ENCODE results near the gene DDX21.
"Not testable (repeated sequence)": the region's sequence is repeated elsewhere in the genome, so short reads cannot be mapped to it uniquely, and the experiment has no call there.

Gene DDX21

DNA sequence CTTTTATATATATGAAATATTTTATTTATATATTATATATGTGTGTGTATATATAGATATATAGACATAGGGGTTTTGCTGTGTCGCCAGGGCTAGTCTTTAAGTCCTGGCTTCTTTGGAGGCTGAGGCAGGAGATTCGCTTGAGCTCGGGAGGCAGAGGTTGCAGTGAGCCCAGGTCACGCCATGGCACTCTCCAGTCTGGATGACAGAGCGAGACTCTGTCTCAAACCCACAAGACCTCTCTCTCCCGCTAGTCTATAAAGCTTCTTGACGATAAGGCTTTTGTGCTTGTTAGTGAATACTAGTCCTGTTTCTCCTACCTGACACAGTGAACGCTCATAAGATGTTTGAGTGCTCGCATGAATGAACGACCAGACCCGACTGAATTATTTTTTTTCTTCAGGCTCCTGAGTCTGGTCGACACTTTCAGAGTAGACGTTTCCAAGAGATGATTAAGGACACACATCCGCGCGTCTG is 577 bp upstream of the DDX21 start:
- Histone ChIP-seq H3K9me3 (ENCODE audit: control insufficient read depth, low read depth, low read length) (no peaks in the 10 kb centered on the region), H3K36me3 (ENCODE audit: control insufficient read depth, low read depth, low read length) (peaks cover 12% of the 10 kb centered on the region), H3K9ac (ENCODE audit: low read length) (peak overlapping the region; percentile 91), H3K27ac (ENCODE audit: low read length) (peak overlapping the region; percentile 97), H3K4me3 (ENCODE audit: low read length) (peak overlapping the region; percentile 86), H3K27me3 (ENCODE audit: control insufficient read depth, insufficient read depth, low read length) (no peaks in the 10 kb centered on the region), H3K4me1 (ENCODE audit: control insufficient read depth, low read depth, low read length) (peaks cover 7% of the 10 kb centered on the region)

DNA sequence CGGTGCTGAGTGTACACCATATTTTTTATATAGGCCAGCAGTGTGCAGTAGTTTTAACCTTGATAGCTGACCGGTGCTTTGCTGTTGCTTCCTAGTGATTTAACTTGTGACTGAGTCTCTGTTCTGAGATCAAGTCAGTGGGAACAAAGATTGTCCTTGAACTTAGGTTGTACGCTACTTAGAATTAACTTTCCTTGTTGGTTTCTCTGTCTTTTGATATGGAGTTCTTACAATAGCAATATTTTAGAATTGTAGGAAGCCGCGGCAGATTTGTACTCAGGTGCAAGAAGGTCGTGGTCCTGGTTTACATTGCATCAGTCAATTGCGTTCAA is 1.3 kb downstream of the DDX21 start:
- peaks cover 30% of the 10 kb centered on the region for H3K36me3 ChIP-seq (ENCODE audit: control insufficient read depth, low read depth, low read length)
- peak overlapping the region; percentile 12 for H3K27ac ChIP-seq (ENCODE audit: low read length)
- H3K9ac ChIP-seq (ENCODE audit: low read length) = peak overlapping the region; percentile 91
- peaks cover 7% of the 10 kb centered on the region for H3K4me1 ChIP-seq (ENCODE audit: control insufficient read depth, low read depth, low read length)
- H3K27me3 ChIP-seq (ENCODE audit: control insufficient read depth, insufficient read depth, low read length) = no peaks in the 10 kb centered on the region
- no peaks in the 10 kb centered on the region for H3K9me3 ChIP-seq (ENCODE audit: control insufficient read depth, low read depth, low read length)
- peak overlapping the region; percentile 86 for H3K4me3 ChIP-seq (ENCODE audit: low read length)

DNA sequence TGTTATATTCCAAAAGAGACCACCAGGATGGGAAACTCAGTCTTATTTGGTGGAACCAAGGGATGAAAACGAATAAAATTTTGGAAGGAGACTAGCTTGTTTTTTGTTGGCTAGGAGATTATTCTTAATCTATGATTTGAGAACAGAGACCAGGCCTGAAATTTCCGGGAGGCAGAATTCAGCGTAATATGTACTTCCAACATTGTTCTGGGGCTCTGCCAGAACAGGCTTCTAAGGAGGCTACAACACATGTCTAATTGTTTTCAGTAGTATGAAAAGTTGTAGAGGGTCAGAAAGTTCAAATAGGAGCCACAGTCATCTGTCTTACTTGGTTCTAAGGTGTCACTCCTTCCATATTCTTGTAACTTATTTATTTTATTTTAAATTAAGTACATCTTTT is 1.7 kb downstream of the DDX21 start:
- peaks cover 34% of the 10 kb centered on the region for H3K36me3 ChIP-seq (ENCODE audit: control insufficient read depth, low read depth, low read length)
- H3K27me3 ChIP-seq (ENCODE audit: control insufficient read depth, insufficient read depth, low read length) = no peaks in the 10 kb centered on the region
- peak overlapping the region; percentile 91 for H3K9ac ChIP-seq (ENCODE audit: low read length)
- peaks cover 7% of the 10 kb centered on the region for H3K4me1 ChIP-seq (ENCODE audit: control insufficient read depth, low read depth, low read length)
- H3K9me3 ChIP-seq (ENCODE audit: control insufficient read depth, low read depth, low read length) = no peaks in the 10 kb centered on the region
- peak overlapping the region; percentile 86 for H3K4me3 ChIP-seq (ENCODE audit: low read length)
- H3K27ac ChIP-seq (ENCODE audit: low read length) = peak overlapping the region; percentile 12

DNA sequence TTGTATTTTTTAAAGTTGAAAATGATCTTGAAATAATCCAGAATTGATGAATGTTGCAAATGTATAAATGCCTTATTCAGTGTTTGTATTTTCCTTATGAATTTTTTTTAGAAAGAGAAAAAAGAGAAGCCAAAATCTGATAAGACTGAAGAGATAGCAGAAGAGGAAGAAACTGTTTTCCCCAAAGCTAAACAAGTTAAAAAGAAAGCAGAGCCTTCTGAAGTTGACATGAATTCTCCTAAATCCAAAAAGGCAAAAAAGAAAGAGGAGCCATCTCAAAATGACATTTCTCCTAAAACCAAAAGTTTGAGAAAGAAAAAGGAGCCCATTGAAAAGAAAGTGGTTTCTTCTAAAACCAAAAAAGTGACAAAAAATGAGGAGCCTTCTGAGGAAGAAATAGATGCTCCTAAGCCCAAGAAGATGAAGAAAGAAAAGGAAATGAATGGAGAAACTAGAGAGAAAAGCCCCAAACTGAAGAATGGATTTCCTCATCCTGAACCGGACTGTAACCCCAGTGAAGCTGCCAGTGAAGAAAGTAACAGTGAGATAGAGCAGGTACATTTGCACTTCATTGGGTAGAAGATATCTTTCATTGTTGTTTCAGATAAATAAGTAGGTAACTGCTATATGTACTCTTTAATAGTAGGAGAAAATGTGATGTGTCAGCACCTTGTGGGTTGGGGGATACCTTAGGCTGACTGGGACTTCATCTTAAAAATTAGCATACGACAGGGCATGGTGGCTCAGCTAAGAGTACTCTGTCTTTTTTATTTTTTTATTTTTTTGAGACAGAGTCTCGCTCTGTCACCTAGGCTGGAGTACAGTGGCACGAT is 3.9 kb downstream of the DDX21 start:
- no peaks in the 10 kb centered on the region for H3K9me3 ChIP-seq (ENCODE audit: control insufficient read depth, low read depth, low read length)
- H3K36me3 ChIP-seq (ENCODE audit: control insufficient read depth, low read depth, low read length) = peaks cover 57% of the 10 kb centered on the region
- no peaks in the 10 kb centered on the region for H3K27me3 ChIP-seq (ENCODE audit: control insufficient read depth, insufficient read depth, low read length)
- H3K27ac ChIP-seq (ENCODE audit: low read length) = no peak overlapping the region
- H3K4me1 ChIP-seq (ENCODE audit: control insufficient read depth, low read depth, low read length) = peaks cover 7% of the 10 kb centered on the region
- no peak overlapping the region for H3K9ac ChIP-seq (ENCODE audit: low read length)
- no peak overlapping the region for H3K4me3 ChIP-seq (ENCODE audit: low read length)

DNA sequence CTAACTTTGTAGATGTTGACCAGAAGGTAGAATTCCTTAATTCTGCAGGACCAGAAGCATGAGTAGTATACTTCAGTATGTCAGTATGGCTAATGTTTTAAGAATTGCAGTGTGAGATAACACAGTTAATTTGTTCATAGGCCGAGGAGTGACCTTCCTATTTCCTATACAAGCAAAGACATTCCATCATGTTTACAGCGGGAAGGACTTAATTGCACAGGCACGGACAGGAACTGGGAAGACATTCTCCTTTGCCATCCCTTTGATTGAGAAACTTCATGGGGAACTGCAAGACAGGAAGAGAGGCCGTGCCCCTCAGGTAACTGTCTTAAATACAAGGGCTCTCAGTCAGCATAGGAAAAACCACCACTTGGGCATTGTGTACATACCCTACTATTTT is 7.2 kb downstream of the DDX21 start:
- H3K9me3 ChIP-seq (ENCODE audit: control insufficient read depth, low read depth, low read length) = no peaks in the 10 kb centered on the region
- H3K4me3 ChIP-seq (ENCODE audit: low read length) = no peak overlapping the region
- H3K27me3 ChIP-seq (ENCODE audit: control insufficient read depth, insufficient read depth, low read length) = no peaks in the 10 kb centered on the region
- H3K36me3 ChIP-seq (ENCODE audit: control insufficient read depth, low read depth, low read length) = peaks cover 88% of the 10 kb centered on the region
- no peak overlapping the region for H3K9ac ChIP-seq (ENCODE audit: low read length)
- H3K4me1 ChIP-seq (ENCODE audit: control insufficient read depth, low read depth, low read length) = no peaks in the 10 kb centered on the region
- H3K27ac ChIP-seq (ENCODE audit: low read length) = no peak overlapping the region

DNA sequence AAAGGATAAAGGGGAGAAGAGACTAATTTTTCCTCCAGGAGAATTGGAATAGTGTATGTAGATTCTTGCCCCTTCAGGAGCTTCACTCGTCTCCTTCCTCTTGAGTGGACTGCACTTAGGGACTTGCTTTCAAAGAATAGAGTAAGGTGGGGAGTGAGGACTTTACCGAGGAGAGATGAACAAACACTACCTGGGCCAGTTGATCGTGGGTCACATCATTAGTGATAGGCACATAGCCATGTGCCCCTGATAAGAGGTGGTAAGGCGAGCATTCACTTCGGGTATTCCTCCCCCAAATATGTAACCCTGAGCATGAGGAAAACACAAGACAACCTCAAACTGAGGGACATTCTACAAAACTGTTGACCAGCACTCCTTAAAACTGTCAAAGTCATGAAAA is 18.0 kb downstream of the DDX21 start:
- no peak overlapping the region for H3K9ac ChIP-seq (ENCODE audit: low read length)
- no peaks in the 10 kb centered on the region for H3K9me3 ChIP-seq (ENCODE audit: control insufficient read depth, low read depth, low read length)
- no peaks in the 10 kb centered on the region for H3K27me3 ChIP-seq (ENCODE audit: control insufficient read depth, insufficient read depth, low read length)
- no peak overlapping the region for H3K27ac ChIP-seq (ENCODE audit: low read length)
- H3K4me1 ChIP-seq (ENCODE audit: control insufficient read depth, low read depth, low read length) = no peaks in the 10 kb centered on the region
- H3K36me3 ChIP-seq (ENCODE audit: control insufficient read depth, low read depth, low read length) = peaks cover 100% of the 10 kb centered on the region
- no peak overlapping the region for H3K4me3 ChIP-seq (ENCODE audit: low read length)

DNA sequence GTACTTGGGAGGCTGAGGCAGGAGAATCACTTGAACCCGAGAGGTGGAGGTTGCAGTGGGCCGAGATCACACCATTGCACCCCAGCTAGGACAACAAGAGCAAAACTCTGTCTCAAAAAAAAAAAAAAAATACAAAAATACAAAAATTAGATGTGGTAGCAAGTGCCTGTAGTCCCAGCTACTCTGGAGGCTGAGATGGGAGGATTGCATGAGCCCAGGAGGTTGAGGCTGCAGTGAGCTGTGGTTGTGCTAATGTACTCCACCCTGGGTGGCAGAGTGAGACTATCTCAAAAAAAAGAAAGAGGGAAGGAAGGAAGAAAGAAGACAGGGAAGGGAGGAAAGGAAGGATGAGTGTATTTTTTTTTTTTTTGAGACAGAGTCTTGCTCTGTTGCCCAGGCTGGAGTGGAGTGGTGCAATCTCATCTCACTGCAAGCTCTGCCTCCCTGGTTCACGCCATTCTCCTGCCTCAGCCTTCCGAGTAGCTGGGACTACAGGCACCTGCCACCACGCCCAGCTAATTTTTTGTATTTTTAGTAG is 20.0 kb downstream of the DDX21 start:
- H3K27ac ChIP-seq (ENCODE audit: low read length); H3K9me3 ChIP-seq (ENCODE audit: control insufficient read depth, low read depth, low read length); H3K27me3 ChIP-seq (ENCODE audit: control insufficient read depth, insufficient read depth, low read length); H3K4me3 ChIP-seq (ENCODE audit: low read length); H3K4me1 ChIP-seq (ENCODE audit: control insufficient read depth, low read depth, low read length); H3K9ac ChIP-seq (ENCODE audit: low read length): not testable (repeated sequence)
- H3K36me3 ChIP-seq (ENCODE audit: control insufficient read depth, low read depth, low read length) = peaks cover 97% of the 10 kb centered on the region

DNA sequence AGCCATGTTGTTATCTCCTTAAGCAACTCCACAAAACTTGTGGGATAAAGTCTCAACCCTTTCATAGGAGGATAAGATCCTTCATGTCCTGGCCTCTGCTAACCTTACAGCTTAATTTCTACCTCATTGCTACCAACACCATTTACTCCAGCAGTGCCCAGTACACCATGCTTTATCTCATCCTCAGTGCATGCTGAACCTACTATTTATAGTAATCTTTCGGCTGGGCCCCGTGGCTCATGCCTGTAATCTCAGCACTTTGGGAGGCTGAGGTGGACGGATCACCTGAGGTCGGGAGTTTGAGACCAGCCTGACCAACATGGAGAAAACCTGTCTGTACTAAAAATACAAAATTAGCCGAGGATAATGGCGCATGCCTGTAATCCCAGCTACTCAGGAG is 23.8 kb downstream of the DDX21 start:
- not testable (repeated sequence) for H3K9ac ChIP-seq (ENCODE audit: low read length); H3K27ac ChIP-seq (ENCODE audit: low read length); H3K27me3 ChIP-seq (ENCODE audit: control insufficient read depth, insufficient read depth, low read length); H3K9me3 ChIP-seq (ENCODE audit: control insufficient read depth, low read depth, low read length); H3K4me1 ChIP-seq (ENCODE audit: control insufficient read depth, low read depth, low read length); H3K4me3 ChIP-seq (ENCODE audit: low read length)
- H3K36me3 ChIP-seq (ENCODE audit: control insufficient read depth, low read depth, low read length) = peaks cover 97% of the 10 kb centered on the region

DNA sequence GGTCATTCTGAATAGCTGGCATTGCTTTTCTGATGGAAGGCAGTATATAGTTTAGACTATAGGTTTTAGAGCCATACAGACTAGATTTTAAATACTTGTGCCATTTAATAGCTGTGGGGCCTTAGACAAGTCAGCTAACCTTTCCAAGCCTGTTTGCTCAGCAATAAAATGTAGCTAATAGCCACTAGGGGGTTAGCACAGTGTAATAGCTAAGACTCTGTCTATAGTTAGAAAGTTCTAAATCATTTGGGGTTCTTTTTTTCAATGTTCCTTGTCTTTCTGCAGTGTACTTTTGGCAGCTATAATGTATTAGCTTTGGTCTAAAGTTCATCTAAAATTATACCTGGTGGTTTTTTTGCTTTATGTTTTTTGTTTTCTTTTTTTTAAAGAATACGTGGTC is 25.1 kb downstream of the DDX21 start:
- no peak overlapping the region for H3K9ac ChIP-seq (ENCODE audit: low read length)
- H3K36me3 ChIP-seq (ENCODE audit: control insufficient read depth, low read depth, low read length) = peaks cover 92% of the 10 kb centered on the region

DNA sequence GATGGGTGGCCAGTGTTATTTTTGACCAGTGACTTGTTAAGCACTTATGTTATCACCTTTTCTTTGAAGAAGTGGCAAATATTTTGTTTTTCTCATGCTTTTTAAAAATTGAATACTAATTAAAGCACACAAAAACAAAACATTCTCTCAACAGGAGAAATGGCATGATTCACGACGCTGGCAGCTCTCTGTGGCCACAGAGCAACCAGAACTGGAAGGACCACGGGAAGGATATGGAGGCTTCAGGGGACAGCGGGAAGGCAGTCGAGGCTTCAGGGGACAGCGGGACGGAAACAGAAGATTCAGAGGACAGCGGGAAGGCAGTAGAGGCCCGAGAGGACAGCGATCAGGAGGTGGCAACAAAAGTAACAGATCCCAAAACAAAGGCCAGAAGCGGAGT is 26.4 kb downstream of the DDX21 start:
- Histone ChIP-seq H3K9me3 (ENCODE audit: control insufficient read depth, low read depth, low read length) (no peaks in the 10 kb centered on the region), H3K36me3 (ENCODE audit: control insufficient read depth, low read depth, low read length) (peaks cover 79% of the 10 kb centered on the region)

More for the DNA sequence above, 25.1 kb downstream of the DDX21 start:
- Histone ChIP-seq H3K4me1 (ENCODE audit: control insufficient read depth, low read depth, low read length) (no peaks in the 10 kb centered on the region), H3K27me3 (ENCODE audit: control insufficient read depth, insufficient read depth, low read length) (no peaks in the 10 kb centered on the region), H3K9me3 (ENCODE audit: control insufficient read depth, low read depth, low read length) (no peaks in the 10 kb centered on the region), H3K27ac (ENCODE audit: low read length) (no peak overlapping the region), H3K4me3 (ENCODE audit: low read length) (no peak overlapping the region)

DNA sequence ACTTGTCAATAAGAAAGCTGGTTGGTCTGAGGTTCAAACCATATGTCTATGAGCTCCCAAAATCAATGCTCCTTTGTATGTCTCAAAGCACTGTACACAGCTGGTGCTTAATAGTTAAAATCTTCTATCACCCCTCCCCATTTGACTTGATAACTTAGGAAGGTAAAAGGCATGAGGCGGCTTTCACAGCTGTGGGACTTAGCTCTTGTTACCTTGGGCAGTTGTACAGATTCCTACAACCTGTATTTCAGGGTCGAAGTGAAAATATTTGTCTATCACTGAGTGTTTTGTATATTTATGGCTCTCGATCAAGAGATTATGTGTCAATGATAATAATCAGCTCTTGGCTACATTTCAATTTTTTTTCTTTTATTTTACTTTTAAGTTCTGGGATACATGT is 31.6 kb downstream of the DDX21 start:
- H3K27ac ChIP-seq (ENCODE audit: low read length) = no peak overlapping the region
- H3K9ac ChIP-seq (ENCODE audit: low read length) = no peak overlapping the region
- peaks cover 29% of the 10 kb centered on the region for H3K36me3 ChIP-seq (ENCODE audit: control insufficient read depth, low read depth, low read length)
- no peaks in the 10 kb centered on the region for H3K27me3 ChIP-seq (ENCODE audit: control insufficient read depth, insufficient read depth, low read length)
- H3K4me3 ChIP-seq (ENCODE audit: low read length) = no peak overlapping the region
- no peaks in the 10 kb centered on the region for H3K9me3 ChIP-seq (ENCODE audit: control insufficient read depth, low read depth, low read length)
- peaks cover 4% of the 10 kb centered on the region for H3K4me1 ChIP-seq (ENCODE audit: control insufficient read depth, low read depth, low read length)

More for the DNA sequence above, 26.4 kb downstream of the DDX21 start:
- no peak overlapping the region for H3K4me3 ChIP-seq (ENCODE audit: low read length)
- no peaks in the 10 kb centered on the region for H3K4me1 ChIP-seq (ENCODE audit: control insufficient read depth, low read depth, low read length)
- no peak overlapping the region for H3K27ac ChIP-seq (ENCODE audit: low read length)
- H3K9ac ChIP-seq (ENCODE audit: low read length) = no peak overlapping the region
- H3K27me3 ChIP-seq (ENCODE audit: control insufficient read depth, insufficient read depth, low read length) = no peaks in the 10 kb centered on the region

Measured in iPS-18a (cell line).